AG09319 (cell line): ENCODE results near the gene KRT86.
"Not testable (repeated sequence)": the region's sequence is repeated elsewhere in the genome, so short reads cannot be mapped to it uniquely, and the experiment has no call there.

Experiments
- DNase-seq: peaks from one replicate; pipeline ENCODE4 v3.0.0-alpha.2; 2010; ENCODE audit warnings: low read depth; ENCODE audit errors: extremely low read depth
- TF ChIP-seq, protein P1 (sequence below): IDR thresholded peaks from 2 replicates; pipeline ENCODE4 v1.5.1; 2011; ENCODE audit warnings: low read depth, mild to moderate bottlenecking, inconsistent platforms, low read length, moderate library complexity

The KRT86 gene

DNA sequence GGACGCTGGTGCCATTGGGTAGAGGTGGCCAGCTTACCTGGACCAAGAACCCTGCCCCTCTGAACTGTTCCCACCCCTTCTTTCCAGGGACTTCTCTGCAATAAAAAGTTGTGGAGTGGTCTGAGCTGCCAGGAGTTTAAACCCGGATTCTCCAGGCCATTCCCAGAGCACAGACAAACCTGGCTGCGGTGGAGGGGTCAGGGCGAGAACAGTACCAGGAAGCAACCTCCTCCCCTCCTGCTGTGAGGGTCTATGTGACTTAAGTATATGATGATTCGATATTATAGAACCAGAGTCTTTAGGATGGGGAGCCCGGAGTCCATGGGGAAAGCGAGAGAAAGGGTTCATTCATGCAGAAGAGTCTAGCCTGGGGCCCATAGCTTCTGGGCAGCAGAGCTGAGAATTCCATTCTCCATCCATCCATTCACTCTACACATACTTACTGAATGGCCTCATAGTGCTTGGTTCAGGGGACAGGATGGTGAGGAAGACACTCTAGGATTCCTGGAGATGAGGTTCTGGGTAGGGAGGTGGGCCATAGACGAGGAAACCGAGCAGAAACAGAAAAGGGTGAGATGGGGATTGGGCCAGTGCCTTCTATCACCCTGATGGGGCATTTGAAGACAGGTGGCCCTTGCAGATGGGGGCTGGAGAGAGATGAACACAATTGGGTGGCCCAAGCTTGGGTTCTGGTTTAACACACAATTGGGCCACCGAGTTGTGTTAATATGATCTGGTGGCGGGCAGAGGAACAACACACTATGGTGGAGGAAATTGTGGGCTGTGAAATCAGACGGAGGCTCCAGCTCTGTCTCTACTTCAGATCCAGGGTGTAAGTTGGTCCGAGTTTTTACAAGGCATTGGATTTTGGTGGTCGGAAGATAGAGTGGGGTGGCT is 5.2 kb downstream of the KRT86 start:
- DNase-seq: no peak
- TF ChIP-seq, protein P1, sequence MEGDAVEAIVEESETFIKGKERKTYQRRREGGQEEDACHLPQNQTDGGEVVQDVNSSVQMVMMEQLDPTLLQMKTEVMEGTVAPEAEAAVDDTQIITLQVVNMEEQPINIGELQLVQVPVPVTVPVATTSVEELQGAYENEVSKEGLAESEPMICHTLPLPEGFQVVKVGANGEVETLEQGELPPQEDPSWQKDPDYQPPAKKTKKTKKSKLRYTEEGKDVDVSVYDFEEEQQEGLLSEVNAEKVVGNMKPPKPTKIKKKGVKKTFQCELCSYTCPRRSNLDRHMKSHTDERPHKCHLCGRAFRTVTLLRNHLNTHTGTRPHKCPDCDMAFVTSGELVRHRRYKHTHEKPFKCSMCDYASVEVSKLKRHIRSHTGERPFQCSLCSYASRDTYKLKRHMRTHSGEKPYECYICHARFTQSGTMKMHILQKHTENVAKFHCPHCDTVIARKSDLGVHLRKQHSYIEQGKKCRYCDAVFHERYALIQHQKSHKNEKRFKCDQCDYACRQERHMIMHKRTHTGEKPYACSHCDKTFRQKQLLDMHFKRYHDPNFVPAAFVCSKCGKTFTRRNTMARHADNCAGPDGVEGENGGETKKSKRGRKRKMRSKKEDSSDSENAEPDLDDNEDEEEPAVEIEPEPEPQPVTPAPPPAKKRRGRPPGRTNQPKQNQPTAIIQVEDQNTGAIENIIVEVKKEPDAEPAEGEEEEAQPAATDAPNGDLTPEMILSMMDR: no peak

DNA sequence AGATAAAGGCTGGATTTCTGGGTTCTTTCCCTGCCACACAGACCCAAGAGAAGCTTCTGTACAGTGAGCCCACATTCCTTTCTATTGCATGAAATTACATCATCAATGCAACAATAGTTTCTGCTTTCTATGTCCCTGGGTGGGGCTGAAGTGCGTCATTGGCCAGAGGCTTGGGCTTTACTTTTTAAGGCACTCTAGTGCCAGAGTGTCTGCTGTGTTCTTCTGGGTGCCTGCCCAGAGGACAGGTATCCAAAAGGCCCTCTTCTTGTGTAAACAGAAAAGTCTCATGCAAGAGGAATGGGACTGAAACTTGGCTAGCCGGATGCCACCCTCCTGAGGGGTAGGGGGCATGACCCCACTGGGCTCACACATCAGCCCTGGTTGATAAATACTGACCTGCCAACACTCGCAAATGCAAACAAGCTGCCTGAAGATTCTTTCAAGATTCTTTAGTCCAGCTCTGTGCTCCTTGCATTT is 5.9 kb downstream of the KRT86 start:
- TF ChIP-seq, protein P1: no peak
- peak; percentile 93 for DNase-seq

DNA sequence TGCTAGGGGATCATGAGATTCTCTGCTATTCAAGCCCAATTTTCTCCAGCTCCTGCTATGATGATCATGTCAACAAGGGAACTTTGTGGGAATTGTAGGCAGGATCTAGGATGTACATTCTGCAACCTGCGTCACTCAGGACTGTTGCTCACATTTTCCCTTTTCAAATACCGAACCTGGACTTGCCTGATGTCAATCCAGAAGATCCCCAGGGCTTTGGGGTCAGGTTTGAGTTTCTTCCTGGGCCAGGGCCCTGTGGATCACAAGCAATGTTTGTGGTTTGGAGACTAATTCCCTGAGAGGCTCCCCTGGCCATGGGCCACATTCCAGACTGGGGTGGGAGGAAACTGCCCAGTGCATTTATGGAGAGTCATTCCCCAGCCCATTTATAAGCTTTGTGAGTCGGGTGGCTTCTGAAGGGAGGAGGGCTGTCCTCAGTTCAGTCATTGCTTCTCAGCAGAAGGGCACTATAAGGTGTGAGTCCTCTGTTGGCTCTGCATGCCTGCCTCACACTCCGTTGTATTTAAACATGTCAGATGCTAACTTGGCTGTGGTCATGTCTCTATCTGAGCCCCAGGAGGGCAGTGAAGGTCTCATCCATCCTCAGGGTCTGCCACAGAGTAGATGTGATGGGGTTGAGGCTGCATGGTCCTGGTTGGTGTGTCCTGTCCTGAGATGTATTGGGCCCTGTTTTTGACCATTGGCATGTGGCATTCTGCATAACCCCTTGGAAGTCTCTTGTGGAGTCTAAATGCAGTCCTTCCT is 6.5 kb downstream of the KRT86 start:
- TF ChIP-seq, protein P1: no peak
- DNase-seq: peak; percentile 96

DNA sequence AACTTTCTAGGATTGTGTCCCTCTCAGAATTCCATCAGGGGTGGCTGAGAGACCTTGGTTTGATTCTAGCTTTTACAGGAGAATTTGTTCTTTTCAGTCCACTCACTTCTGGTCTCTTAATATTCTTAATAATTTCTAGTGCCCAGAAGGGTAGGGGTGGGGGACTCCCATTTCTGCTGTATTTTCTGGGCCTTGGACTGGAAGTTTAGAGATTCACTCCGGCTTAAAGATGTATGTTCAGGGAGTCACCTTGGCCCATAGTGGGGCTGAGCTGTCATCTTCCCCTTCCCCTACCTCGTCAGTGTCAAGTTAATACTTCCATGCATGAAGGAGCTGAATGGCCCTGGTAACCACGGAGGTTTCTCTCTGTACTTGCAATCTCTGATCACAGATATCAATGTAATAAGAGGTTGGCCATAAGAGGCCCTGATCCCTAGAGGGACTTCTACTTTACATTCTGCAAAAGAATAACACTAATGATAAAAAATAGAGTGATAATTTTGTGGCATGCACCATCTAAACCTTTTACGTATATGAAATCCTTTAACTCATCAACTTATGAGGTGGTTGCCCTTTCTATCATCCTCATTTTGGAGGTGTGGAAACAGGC is 10.2 kb downstream of the KRT86 start:
- DNase-seq: no peak
- TF ChIP-seq, protein P1: no peak

DNA sequence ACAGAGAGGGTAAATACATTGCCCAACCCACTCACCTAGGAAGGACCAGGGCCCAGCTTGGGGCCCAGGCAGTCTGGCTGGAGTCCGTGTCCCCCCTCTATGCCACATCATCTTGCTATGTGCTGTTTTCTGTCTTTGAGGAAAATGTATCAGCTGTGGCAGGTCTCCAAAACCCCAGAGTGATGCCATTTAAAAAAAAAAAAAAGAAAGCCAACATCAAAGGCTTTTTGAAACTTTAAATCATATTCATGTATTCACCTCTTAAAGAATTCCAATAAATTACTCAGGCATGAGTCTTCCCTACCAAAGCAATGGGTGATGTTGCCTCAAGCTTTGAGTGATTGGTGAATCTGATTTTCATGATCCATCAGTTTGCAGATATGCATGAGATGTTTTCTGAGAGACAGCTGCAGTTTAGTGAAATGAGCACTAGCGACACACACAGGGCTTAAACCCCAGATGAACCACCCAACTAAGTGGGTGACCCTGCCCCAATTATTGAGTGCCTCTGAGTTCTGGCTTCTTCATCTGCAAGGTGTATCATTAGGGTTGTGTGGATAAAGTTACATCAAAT is 10.8 kb downstream of the KRT86 start:
- no peak for DNase-seq
- TF ChIP-seq, protein P1: no peak

DNA sequence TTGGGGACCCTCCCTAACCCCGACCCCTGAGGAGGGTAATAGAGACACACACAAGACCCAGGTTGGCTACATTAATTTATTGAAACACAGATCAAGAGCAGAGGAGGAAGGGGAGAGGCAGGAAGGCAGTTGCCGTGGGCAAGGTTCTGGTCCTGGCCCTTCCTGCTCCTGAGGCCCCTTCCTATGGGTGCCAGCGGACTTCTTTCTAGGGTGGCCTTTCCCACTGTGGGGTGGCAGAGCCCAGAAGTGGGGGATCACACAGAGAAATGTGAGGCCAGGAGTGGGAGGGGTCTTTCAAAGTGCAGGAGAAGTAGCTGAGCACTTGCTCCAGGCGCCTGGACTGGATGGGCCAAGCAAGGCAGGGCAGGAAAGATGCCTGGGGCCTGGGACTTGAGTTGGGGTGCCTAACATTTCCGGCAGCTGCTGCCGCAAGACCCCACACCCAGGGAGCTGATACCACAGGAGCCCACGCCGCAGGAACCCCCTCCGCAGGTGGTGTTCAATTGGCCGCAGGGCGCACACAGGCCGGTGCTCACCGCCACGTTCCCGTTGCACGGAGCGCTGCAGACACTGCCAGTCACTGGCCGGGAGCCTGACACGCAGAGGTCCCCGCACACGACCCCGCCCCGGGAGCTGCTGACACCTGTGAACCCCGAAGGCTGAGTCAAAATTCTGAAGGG is 11.5 kb downstream of the KRT86 start:
- no peak for DNase-seq
- TF ChIP-seq, protein P1: no peak

DNA sequence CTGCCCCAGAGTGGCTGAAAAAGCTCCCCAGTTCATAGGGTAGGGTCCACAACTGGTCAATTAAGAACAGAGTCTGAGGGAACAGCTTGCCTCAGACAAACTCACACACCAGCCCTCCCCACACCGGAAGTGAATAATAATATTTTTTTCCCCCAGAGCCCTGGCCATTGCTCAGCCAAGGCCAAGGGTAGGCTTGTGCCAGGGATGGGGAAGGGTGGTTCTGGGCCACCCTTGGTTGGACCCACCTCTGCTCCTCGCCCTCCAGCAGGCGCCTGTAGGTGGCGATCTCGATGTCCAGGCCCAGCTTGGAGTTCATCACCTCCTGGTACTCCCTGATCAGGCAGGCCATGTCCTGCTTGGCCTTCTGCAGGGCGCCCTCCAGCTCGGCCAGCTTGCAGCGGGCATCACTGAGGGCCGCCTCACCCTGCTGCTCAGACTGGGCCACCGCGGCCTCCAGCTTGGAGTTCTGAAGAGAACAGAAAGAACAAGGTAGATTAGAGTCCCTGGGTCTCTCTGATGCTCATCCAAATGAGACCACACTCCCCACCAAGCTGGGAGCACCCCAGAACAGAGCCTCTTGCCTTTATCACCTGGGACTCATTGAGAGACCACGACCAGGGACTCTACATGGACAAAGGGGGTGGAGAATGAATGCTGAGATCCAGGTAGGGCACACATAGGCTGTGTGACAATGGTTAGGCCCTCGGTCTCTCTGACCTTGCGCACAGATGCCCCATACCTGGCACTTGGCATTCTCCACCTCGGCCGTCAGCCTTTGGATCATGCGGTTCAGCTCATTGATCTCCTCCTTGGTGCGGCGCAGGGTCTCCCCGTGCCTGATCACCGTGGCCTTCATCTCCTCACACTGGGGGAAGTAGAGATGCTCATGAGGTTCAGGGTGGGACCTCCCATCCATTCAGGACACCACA is 12.7 kb downstream of the KRT86 start:
- not testable (repeated sequence) for DNase-seq

DNA sequence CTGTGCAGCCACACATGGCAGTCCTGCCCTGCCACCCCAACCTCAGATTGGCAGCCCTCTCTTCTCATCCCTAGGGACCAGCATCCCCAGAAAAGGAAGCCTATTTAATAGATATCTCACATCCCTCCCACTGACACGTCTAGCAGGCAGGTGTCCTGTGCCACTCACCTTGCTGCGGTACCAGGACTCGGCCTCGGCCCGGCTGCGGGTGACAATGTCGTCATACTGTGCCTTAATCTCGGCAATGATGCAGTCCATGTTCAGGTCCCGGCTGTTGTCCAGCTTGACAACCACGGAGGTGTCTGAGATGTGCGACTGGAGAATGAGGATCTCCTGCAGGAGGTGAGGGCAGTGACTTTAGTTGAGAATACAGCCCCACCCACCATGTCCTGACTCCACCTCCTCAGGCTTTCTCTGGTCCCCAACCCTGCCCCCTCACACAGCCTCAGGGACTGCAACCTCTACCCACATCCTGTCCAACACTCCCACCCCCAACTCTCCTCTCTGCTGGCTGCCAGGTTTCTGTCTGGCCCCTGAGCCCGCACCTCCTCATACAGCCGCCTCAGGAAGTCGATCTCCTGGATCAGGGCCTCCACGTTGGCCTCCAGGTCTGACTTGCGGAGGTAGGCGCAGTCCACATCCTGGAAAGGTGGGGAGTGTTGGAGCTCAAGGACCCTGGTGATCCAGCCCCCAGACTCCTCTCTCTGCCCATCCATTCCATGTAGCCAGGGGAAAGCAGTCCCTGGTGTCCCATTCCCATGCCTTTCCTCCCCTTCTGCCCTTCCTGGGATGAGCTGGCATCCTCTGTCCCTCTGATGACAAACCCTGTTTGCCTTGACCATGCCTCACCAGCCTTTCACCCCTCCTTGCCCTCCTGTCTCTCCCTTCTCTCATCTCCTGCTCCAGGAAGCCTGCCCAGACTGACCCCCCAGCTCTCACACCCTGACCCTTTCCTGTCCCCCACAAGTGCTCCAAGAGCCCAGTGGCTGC is 13.7 kb downstream of the KRT86 start:
- not testable (repeated sequence) for DNase-seq
